ENCODE results near the gene BRPF3.
A peak's percentile ranks its signal among the peaks of the same experiment; 100 is the strongest.

The BRPF3 gene

DNA sequence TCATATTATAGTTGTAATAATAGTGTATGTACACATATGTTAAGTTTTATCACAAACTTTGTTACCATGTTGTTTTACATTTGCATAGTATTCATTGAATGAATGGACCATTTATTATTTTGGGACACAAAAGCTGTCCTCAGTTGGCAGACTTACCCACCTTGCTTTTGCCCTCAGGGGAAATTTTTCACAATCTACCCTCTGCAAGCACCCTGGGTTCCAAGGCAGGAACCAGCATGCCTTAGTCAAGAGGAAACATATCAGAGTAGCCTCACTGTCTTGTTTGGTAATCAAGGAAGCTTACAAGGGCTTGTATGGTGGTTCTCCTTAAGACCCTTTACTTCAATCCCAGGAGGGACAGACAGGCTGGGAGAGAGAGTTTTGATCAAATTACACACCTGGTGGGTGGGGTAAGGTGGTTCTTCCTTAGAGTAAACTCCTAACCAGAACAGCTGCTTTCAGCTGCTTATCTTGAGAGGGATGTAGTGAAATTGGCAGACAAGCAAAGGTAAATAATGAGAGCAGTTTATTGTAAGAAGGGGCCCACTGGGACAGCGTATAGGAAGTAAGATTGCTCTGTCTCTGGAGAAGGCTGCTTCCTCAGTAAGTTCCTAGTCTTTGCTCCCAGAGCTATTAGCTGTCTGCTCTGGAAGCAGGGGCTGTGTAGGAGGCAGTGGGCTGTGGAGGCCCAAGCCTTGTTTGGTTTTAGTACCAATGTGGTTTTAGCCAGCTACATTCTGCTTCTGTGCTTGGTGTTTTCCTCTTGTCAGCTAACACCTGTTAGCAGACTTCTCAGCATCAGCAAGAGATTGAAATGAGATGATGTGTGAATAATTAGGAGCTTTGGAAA lies 31.1 kb downstream of the BRPF3 start:
- H3K4me3 ChIP-seq, result no peak overlapping the region
- no peak for TF ChIP-seq Cebpa-rat (IDR thresholded peaks at IDR 0.05)
- H3K36me3 ChIP-seq, result peaks cover 84 to 100% (median 95%) of the 10 kb centered on the region in 11 experiments
- H3K4me2 ChIP-seq, result peak overlapping the region; percentile 5 to 69 (median 64); a peak in 16 of 22 replicates
- peaks cover 23 to 62% (median 53%) of the 10 kb centered on the region in 10 experiments for H3K4me1 ChIP-seq
- peak overlapping the region in 2 of 11 experiments; percentile 19 to 34; a peak in 3 of 22 replicates for H3K9ac ChIP-seq
- no peaks in the 10 kb centered on the region for H3K9me3 ChIP-seq (replicated peaks in 1 of 11)
- H3K27ac ChIP-seq, result 0 out of 22 replicates have a peak overlapping the region, but pooled peaks of 3 of the 11 experiments have one; percentile 1 to 29 (median 6)
- peaks cover 0 to 32% (median 10%) of the 10 kb centered on the region in 11 experiments; a peak in 11 of 22 replicates for H4K20me1 ChIP-seq
- no peaks in the 10 kb centered on the region for H3K27me3 ChIP-seq

DNA sequence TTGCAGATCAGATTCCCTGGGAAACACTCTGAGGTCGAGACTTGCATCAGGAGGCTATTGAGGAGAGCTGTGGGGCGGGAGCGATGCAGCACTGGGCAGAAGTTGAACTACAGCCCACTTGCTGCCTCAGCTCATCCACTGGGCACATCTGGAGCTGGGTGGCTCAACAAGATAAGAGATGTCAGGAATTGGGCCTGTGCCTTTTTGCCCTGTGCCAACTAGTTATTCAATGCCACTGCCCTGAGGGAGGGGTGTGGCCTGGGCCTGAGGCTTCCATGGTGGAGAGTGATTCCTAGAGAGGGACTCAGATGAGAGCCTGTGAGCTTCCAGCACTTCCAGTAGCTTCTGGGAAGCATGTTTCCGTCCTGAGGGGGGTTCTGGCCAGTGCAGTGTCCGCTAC lies 32.7 kb downstream of the BRPF3 start:
- no peaks in the 10 kb centered on the region for H3K9me3 ChIP-seq (replicated peaks in 1 of 11)
- H3K4me3 ChIP-seq, result no peak overlapping the region
- peaks cover 20 to 61% (median 52%) of the 10 kb centered on the region in 10 experiments for H3K4me1 ChIP-seq
- no peaks in the 10 kb centered on the region for H3K27me3 ChIP-seq
- TF ChIP-seq Cebpa-rat (IDR thresholded peaks at IDR 0.05), result no peak
- no peak overlapping the region for H3K27ac ChIP-seq
- no peak overlapping the region for H3K9ac ChIP-seq
- peaks cover 0 to 30% (median 10%) of the 10 kb centered on the region in 11 experiments; a peak in 10 of 22 replicates for H4K20me1 ChIP-seq
- peak overlapping the region in 2 of 11 experiments; percentile 66 to 67; a peak in 1 of 22 replicates for H3K4me2 ChIP-seq
- peaks cover 83 to 100% (median 94%) of the 10 kb centered on the region in 11 experiments for H3K36me3 ChIP-seq

DNA sequence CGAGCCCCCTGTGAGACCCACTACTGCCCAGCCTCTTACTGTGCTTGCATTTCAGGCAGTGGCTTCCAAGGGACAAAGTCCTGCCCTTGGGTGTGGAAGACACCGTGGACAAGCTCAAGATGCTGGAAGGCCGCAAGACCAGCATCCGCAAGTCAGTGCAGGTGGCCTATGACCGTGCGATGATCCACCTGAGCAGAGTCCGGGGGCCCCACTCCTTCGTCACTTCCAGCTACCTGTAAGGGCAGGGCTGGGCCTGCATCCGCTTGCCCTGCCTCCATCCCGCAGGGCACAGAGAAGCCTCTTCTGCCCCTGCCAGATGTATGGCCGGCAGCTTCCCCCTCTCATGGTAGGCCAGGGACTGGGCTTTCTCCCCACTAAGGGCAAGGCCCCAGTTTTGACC lies 33.8 kb downstream of the BRPF3 start:
- peaks cover 71 to 90% (median 83%) of the 10 kb centered on the region in 11 experiments for H3K36me3 ChIP-seq
- 0 out of 22 replicates have a peak overlapping the region, but pooled peaks of 3 of the 11 experiments have one; percentile 4 to 20 (median 11) for H3K27ac ChIP-seq
- H3K9ac ChIP-seq, result peak overlapping the region in 2 of 11 experiments; percentile 11 to 41; a peak in 2 of 22 replicates

DNA sequence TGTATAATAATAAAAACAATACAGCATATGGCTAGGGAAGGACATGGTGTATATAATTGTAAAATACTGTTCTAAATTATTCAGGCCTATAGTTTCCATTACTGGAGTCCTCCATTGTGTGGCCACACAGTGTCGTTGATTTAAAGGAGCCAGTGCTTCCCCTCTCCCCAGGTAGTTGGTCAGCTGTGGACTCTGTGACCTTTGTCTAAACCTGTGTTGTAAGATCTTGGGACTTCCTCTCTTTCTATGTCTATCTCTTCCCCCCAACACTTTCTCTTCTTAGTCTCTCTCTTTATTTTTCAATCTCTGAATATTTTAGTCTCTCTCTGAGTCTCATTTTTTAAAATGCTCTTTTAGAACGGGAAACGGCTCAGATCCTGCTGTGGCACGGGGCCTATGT lies 35.6 kb downstream of the BRPF3 start:
- Histone ChIP-seq H3K4me1 (peaks cover 14 to 52% (median 45%) of the 10 kb centered on the region in 10 experiments), H3K4me2 (peak overlapping the region in 1 of 11 experiments; percentile 67; a peak in 2 of 22 replicates), H3K9me3 (replicated peaks in 1 of 11) (no peaks in the 10 kb centered on the region), H3K27ac (no peak overlapping the region), H3K27me3 (no peaks in the 10 kb centered on the region), H3K4me3 (no peak overlapping the region), H3K36me3 (peaks cover 56 to 79% (median 72%) of the 10 kb centered on the region in 11 experiments), H3K9ac (no peak overlapping the region), H4K20me1 (peaks cover 0 to 21% (median 10%) of the 10 kb centered on the region in 11 experiments; a peak in 10 of 22 replicates)
- TF ChIP-seq Cebpa-rat (IDR thresholded peaks at IDR 0.05), result no peak

More for the DNA sequence above, 33.8 kb downstream of the BRPF3 start:
- no peaks in the 10 kb centered on the region for H3K27me3 ChIP-seq
- peaks cover 0 to 28% (median 10%) of the 10 kb centered on the region in 11 experiments; a peak in 10 of 22 replicates for H4K20me1 ChIP-seq
- peaks cover 10 to 60% (median 52%) of the 10 kb centered on the region in 10 experiments for H3K4me1 ChIP-seq
- H3K4me2 ChIP-seq, result peak overlapping the region in 8 of 11 experiments; percentile 18 to 69 (median 58); a peak in 14 of 22 replicates
- H3K4me3 ChIP-seq, result 0 out of 20 replicates have a peak overlapping the region, but pooled peaks of 1 of the 10 experiments have one; percentile 2
- TF ChIP-seq Cebpa-rat (IDR thresholded peaks at IDR 0.05), result no peak
- H3K9me3 ChIP-seq (replicated peaks in 1 of 11), result no peaks in the 10 kb centered on the region

DNA sequence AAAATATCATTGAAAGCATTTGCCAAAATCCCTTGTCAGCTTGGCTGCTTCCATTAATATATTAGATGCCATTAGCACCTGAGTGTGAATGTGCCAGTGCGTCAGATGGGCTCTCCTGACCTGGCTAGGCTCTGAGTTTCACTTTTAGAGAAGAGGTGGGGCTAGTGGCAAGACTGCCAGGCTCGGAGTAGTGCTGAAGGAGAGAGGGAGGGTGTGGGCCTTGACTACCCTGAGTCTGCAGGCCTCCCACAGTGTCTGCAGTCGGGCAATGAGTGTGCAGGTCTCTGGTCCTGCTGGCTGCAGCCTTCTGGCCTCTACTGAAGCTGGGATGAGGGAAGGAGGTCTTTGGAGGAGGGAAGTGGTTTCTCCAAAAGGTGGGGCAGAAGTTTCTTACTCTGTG lies 38.8 kb downstream of the BRPF3 start:
- Histone ChIP-seq H3K4me2 (peak overlapping the region in 2 of 11 experiments; percentile 14 to 29; a peak in 2 of 22 replicates), H3K27me3 (no peaks in the 10 kb centered on the region), H3K4me1 (peaks cover 12 to 30% (median 25%) of the 10 kb centered on the region in 10 experiments), H3K36me3 (peaks cover 35 to 53% (median 42%) of the 10 kb centered on the region in 11 experiments), H4K20me1 (peaks cover 0 to 3% (median 0%) of the 10 kb centered on the region in 11 experiments; a peak in 3 of 22 replicates), H3K4me3 (no peak overlapping the region), H3K27ac (no peak overlapping the region), H3K9me3 (replicated peaks in 1 of 11) (peaks cover 0 to 23% (median 10%) of the 10 kb centered on the region in 11 experiments; a peak in 9 of 22 replicates), H3K9ac (no peak overlapping the region)
- no peak for TF ChIP-seq Cebpa-rat (IDR thresholded peaks at IDR 0.05)

DNA sequence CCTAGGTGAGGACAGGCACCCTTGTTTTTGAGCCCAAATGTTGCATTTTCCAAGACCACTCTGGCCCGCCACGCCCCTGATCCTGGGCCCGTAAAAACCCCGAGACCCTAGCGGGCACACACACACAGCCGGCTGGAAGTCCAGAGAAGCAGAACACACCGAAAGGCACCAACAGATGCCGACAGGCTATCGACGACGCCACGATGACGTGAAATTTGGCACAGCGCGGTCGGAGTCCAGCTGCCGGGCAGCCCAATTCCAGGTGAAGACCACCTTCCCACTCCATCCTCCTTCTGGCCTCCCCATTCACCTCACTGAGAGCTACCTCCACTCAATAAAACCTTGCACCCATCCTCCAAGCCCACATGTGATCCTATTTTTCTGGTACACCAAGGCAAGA lies 39.3 kb downstream of the BRPF3 start:
- H3K9me3 ChIP-seq (replicated peaks in 1 of 11), result peaks cover 0 to 23% (median 10%) of the 10 kb centered on the region in 11 experiments; a peak in 9 of 22 replicates
- H3K4me2 ChIP-seq, result 0 out of 22 replicates have a peak overlapping the region, but pooled peaks of 2 of the 11 experiments have one; percentile 14 to 29
- peaks cover 30 to 47% (median 36%) of the 10 kb centered on the region in 11 experiments for H3K36me3 ChIP-seq
- no peak for TF ChIP-seq Cebpa-rat (IDR thresholded peaks at IDR 0.05)
- H3K9ac ChIP-seq, result no peak overlapping the region
- peaks cover 11 to 33% (median 20%) of the 10 kb centered on the region in 10 experiments for H3K4me1 ChIP-seq
- H3K27me3 ChIP-seq, result no peaks in the 10 kb centered on the region
- no peak overlapping the region for H3K27ac ChIP-seq
- no peaks in the 10 kb centered on the region; a peak in 2 of 22 replicates for H4K20me1 ChIP-seq
- H3K4me3 ChIP-seq, result no peak overlapping the region

DNA sequence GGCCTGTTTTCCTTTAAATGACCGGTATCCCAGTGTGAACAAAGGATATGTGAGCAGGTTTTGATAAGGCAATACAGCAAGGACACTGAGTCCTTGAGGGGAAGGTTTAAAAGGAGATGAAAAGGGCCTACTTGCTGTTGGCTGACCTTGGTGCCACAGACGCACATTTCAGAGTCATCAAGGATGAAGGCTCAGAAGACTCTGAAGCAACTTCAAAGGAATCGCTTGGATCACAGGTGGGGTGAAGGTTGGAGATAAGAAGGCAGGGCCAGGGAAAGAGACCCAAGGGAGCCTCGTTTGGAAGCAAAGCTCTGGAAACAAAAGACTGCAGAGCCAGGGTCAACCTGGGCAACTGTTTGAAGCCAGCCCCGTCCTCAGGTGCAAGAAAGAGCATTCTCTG lies 43.2 kb downstream of the BRPF3 start:
- Histone ChIP-seq H3K27me3 (no peaks in the 10 kb centered on the region), H3K27ac (no peak overlapping the region), H3K9me3 (replicated peaks in 1 of 11) (peaks cover 0 to 28% (median 10%) of the 10 kb centered on the region in 11 experiments; a peak in 9 of 22 replicates), H3K4me2 (peak overlapping the region in 6 of 11 experiments; percentile 2 to 33 (median 6); a peak in 4 of 22 replicates), H3K9ac (no peak overlapping the region), H4K20me1 (no peaks in the 10 kb centered on the region; a peak in 1 of 22 replicates), H3K4me3 (no peak overlapping the region), H3K36me3 (peaks cover 0 to 11% (median 0%) of the 10 kb centered on the region in 11 experiments; a peak in 2 of 22 replicates), H3K4me1 (peaks cover 39 to 59% (median 48%) of the 10 kb centered on the region in 10 experiments)
- no peak for TF ChIP-seq Cebpa-rat (IDR thresholded peaks at IDR 0.05)

DNA sequence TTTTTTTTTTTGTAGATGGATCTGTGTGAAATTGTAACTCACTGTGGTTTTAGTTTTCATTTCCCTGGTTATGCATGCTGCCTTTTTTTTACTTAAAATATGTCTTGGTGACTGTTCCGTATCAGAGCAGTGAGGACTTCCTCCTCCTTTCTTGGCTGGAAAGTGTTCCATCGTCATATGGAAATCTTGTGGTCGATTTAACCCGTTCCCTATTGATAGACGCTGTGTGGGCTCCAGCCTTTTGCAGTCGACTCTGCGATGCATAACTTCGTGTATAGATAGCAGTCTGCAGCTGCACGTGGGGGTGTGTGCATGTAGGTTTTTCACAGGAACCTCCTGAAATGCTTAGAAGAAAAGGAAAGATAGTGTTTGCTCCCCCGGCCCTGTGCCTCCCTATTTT lies 45.2 kb downstream of the BRPF3 start:
- peak overlapping the region; percentile 76 to 98 (median 87) for H3K4me2 ChIP-seq
- H3K27ac ChIP-seq, result peak overlapping the region in 10 of 11 experiments; percentile 3 to 60 (median 52); a peak in 14 of 22 replicates
- H3K36me3 ChIP-seq, result no peaks in the 10 kb centered on the region
- H3K9ac ChIP-seq, result peak overlapping the region in 7 of 11 experiments; percentile 3 to 58 (median 45); a peak in 8 of 22 replicates
- peak overlapping the region in 8 of 10 experiments; percentile 24 to 43 (median 30); a peak in 12 of 20 replicates for H3K4me3 ChIP-seq
- TF ChIP-seq Cebpa-rat (IDR thresholded peaks at IDR 0.05), result no peak
- H4K20me1 ChIP-seq, result no peaks in the 10 kb centered on the region; a peak in 1 of 22 replicates
- no peaks in the 10 kb centered on the region for H3K27me3 ChIP-seq
- peaks cover 51 to 68% (median 65%) of the 10 kb centered on the region in 10 experiments for H3K4me1 ChIP-seq
- H3K9me3 ChIP-seq (replicated peaks in 1 of 11), result peaks cover 0 to 28% (median 10%) of the 10 kb centered on the region in 11 experiments; a peak in 9 of 22 replicates

Measured in BLaER1 treated with 17β-estradiol and CSF1 and Interleukin-3, amounts not matched to agents 10 nM and 100 nM (cell line).